K562 (cell line): ENCODE data around the gene AGT. TPM values are rescaled to one million over a fixed set of nuclear protein-coding genes. Genes with fewer than 3 reads are reported as not detected.
A peak's percentile ranks its signal among the peaks of the same experiment; 100 is the strongest.

ENCODE experiments used
- ATAC-seq: fragments of 200-7000 bp; cut with Tn5 transposase; 3 replicates; pipeline ENCODE4 v1.9.1; 2020; ENCODE audit warnings: moderate library complexity
- BruUV-seq: library from RNA; stranded (reverse); fragments of 400-500 nt; replicated peaks from 2 replicates; lab custom pipeline; 2021; lab: Mats Ljungman, UMichigan
- CTCF ChIA-PET: fragments of 300-600 bp; formaldehyde crosslinking; extraction: SDS; loops from one replicate; lab custom pipeline; 2021; ENCODE audit warnings: low intra/inter-chr PET ratio; lab: Yijun Ruan, JAX
- POLR2A ChIA-PET: fragments of 300-600, 350-650 bp; sonication (Branson Sonifier 250); formaldehyde crosslinking; extraction: SDS; loops from one replicate; lab custom pipeline; 2021; ENCODE audit warnings: antibody characterized with exemption, inconsistent platforms; lab: Yijun Ruan, JAX
- DNase-seq, 4 experiments: peaks; one replicate each; pipeline versions ENCODE4 v3.0.0 to v3.0.0-alpha.2; 2011 to 2018; ENCODE audit warnings: low spot score in 3 of 4, mixed read lengths in 3 of 4; ENCODE audit errors: extremely low read depth in 1 of 4
- FAIRE-seq: peaks from 2 replicates; lab custom pipeline; 2011; peaks lifted over from hg19 to GRCh38; lab: Jason Lieb, UNC
- H2AFZ ChIP-seq: 2 replicates; pipeline ENCODE4 v1.6.0; 2011; ENCODE audit warnings: low read depth, low read length, control low read depth, inconsistent platforms
- H3K27ac ChIP-seq: fragments of 200-600 bp; 3 replicates; pipeline ENCODE4 v1.8.0; 2011; ENCODE audit warnings: low read depth, mild to moderate bottlenecking, control low read depth, inconsistent platforms, low read length, moderate library complexity, mixed read lengths; ENCODE audit errors: extremely low read depth
- H3K27me3 ChIP-seq, 2 experiments: fragments of 300-600 bp in 1 of 2; 2 replicates in 1 of 2; 3 replicates in 1 of 2; pipeline versions ENCODE4 v1.6.0 to v1.8.0; 2011; ENCODE audit warnings: inconsistent platforms in 2 of 2, low read length in 2 of 2, mild to moderate bottlenecking in 1 of 2, mixed read lengths in 1 of 2, moderate library complexity in 1 of 2; ENCODE audit not compliant: control insufficient read depth in 2 of 2, insufficient read depth in 2 of 2
- H3K36me3 ChIP-seq: fragments of 300-600 bp; 3 replicates; pipeline ENCODE4 v1.8.0; 2011; ENCODE audit warnings: mild to moderate bottlenecking, low read length, inconsistent platforms; ENCODE audit not compliant: control insufficient read depth, insufficient read depth
- H3K4me1 ChIP-seq, 2 experiments: fragments of 200-600 bp in 1 of 2; replicated peaks in 1 of 2; 2 replicates in 1 of 2; 3 replicates in 1 of 2; pipeline versions ENCODE4 v1.5.1 to v1.8.0; 2011; ENCODE audit warnings: inconsistent platforms in 2 of 2, low read length in 2 of 2, mild to moderate bottlenecking in 1 of 2, mixed read lengths in 1 of 2, moderate library complexity in 1 of 2; ENCODE audit not compliant: control insufficient read depth in 2 of 2, insufficient read depth in 2 of 2
- H3K4me2 ChIP-seq: 2 replicates; pipeline ENCODE4 v1.6.1; 2011; ENCODE audit warnings: low read length, control low read depth, inconsistent platforms, mixed read lengths; ENCODE audit not compliant: insufficient read depth
- H3K4me3 ChIP-seq: fragments of 200-600 bp; sonication (generic), shearing (Covaris generic); 2 replicates; pipeline ENCODE4 v1.5.1; 2016; ENCODE audit warnings: control low read depth, inconsistent platforms
- H3K79me2 ChIP-seq: fragments of 200-600 bp; 3 replicates; pipeline ENCODE4 v1.8.0; 2011; ENCODE audit warnings: low read length, inconsistent platforms; ENCODE audit not compliant: control insufficient read depth, insufficient read depth
- H3K9ac ChIP-seq, 2 experiments: 2 replicates each; pipeline versions ENCODE4 v1.6.0 to v1.6.1; 2011; ENCODE audit warnings: low read depth in 2 of 2, low read length in 2 of 2, control low read depth in 1 of 2, inconsistent platforms in 1 of 2, mild to moderate bottlenecking in 1 of 2, mixed read lengths in 1 of 2; ENCODE audit not compliant: insufficient read depth in 1 of 2
- H3K9me1 ChIP-seq: one replicate; pipeline ENCODE4 v1.6.0; 2011; ENCODE audit warnings: inconsistent platforms, mild to moderate bottlenecking, low read length, moderate library complexity; ENCODE audit not compliant: control insufficient read depth, insufficient read depth
- H3K9me3 ChIP-seq: replicated peaks from 2 replicates; pipeline ENCODE4 v1.5.1; 2011; ENCODE audit warnings: low read depth, low read length, inconsistent platforms; ENCODE audit not compliant: control insufficient read depth, insufficient read depth
- H4K20me1 ChIP-seq: replicated peaks from 2 replicates; pipeline ENCODE4 v1.6.1; 2011; ENCODE audit warnings: low read length, inconsistent platforms, mixed read lengths; ENCODE audit not compliant: control insufficient read depth, insufficient read depth
- ATF6 ChIP-seq: sonication (generic); formaldehyde crosslinking; IDR thresholded peaks from 2 replicates; pipeline ENCODE4 v1.4.0; 2020; ENCODE audit warnings: mild to moderate bottlenecking, missing genetic modification reagents
- CLOCK ChIP-seq: fragments of 250-450 bp; sonication (Bioruptor Pico); IDR thresholded peaks from 2 replicates; pipeline ENCODE4 v1.4.0; 2020; ENCODE audit warnings: mild to moderate bottlenecking, moderate library complexity, borderline replicate concordance
- CREB3 ChIP-seq: fragments of 450-650 bp; conservative IDR thresholded peaks from 2 replicates; pipeline ENCODE4 v1.6.1; 2016; ENCODE audit warnings: missing genetic modification characterization, low read depth, mild to moderate bottlenecking, missing compliant biosample characterization, moderate library complexity
- E2F6 ChIP-seq, 2 experiments: IDR thresholded peaks; 2 replicates each; pipeline ENCODE4 v1.6.1; 2011; ENCODE audit warnings: borderline replicate concordance in 1 of 2, control low read depth in 1 of 2, low read depth in 1 of 2, low read length in 1 of 2, mild to moderate bottlenecking in 1 of 2, mixed read lengths in 1 of 2, moderate library complexity in 1 of 2; ENCODE audit not compliant: insufficient read depth in 1 of 2, insufficient read length in 1 of 2, poor library complexity in 1 of 2, severe bottlenecking in 1 of 2; ENCODE audit errors: extremely low read depth in 1 of 2
- NR2C2 ChIP-seq, 2 experiments: fragments of 200-800 bp in 1 of 2; sonication (Bioruptor generic) in 1 of 2; sonication (generic) in 1 of 2; formaldehyde crosslinking in 1 of 2; IDR thresholded peaks; 2 replicates each; pipeline versions ENCODE4 v1.6.1 to v1.8.0; 2016 to 2022; ENCODE audit warnings: mild to moderate bottlenecking in 1 of 2, missing compliant biosample characterization in 1 of 2, missing genetic modification characterization in 1 of 2, missing genetic modification reagents in 1 of 2
- POLR3A ChIP-seq: IDR thresholded peaks from 2 replicates; pipeline ENCODE4 v1.6.1; 2011; ENCODE audit warnings: borderline replicate concordance, mild to moderate bottlenecking, moderate library complexity; ENCODE audit not compliant: insufficient read length, insufficient read depth; ENCODE audit errors: extremely low read depth
- SNRNP70 ChIP-seq: fragments of 200-400 bp; formaldehyde crosslinking; optimal IDR thresholded peaks from 2 replicates; pipeline ENCODE3; 2017; ENCODE audit warnings: low read depth, low read length
- TCF7L2 ChIP-seq: fragments of 150-350 bp; IDR thresholded peaks from 2 replicates; pipeline ENCODE4 v1.6.1; 2016; ENCODE audit warnings: low read depth, mild to moderate bottlenecking, low read length, moderate library complexity
- U2AF1 ChIP-seq: fragments of 200-400 bp; formaldehyde crosslinking; optimal IDR thresholded peaks from 2 replicates; pipeline ENCODE3; 2017; ENCODE audit warnings: mild to moderate bottlenecking, low read depth, low read length, moderate library complexity
- XRCC4 ChIP-seq: IDR thresholded peaks from one replicate; pipeline ENCODE4 v1.6.1; 2011; ENCODE audit not compliant: insufficient read depth, insufficient read length; ENCODE audit errors: extremely low read depth
- ZBTB1 ChIP-seq: sonication (generic); formaldehyde crosslinking; IDR thresholded peaks from 2 replicates; pipeline ENCODE4 v1.8.1; 2023; ENCODE audit warnings: missing genetic modification reagents, low read depth, mild to moderate bottlenecking, borderline replicate concordance
- ZBTB7A ChIP-seq: IDR thresholded peaks from 2 replicates; pipeline ENCODE4 v1.6.1; 2011; ENCODE audit warnings: low read depth, mild to moderate bottlenecking, low read length, moderate library complexity, borderline replicate concordance; ENCODE audit not compliant: control insufficient read depth
- ZSCAN32 ChIP-seq: fragments of 450-650 bp; formaldehyde crosslinking; IDR thresholded peaks from 2 replicates; pipeline ENCODE4 v1.4.0; 2020; ENCODE audit warnings: mild to moderate bottlenecking, moderate library complexity
- WGBS: fragments of 100-300 bp; shearing (Covaris generic); methylation state at CpG from one replicate; pipeline ENCODE4 v1.1.6; 2016; ENCODE audit warnings: low coverage, mixed read lengths; ENCODE audit not compliant: insufficient coverage; ENCODE audit errors: missing lambda C conversion rate; 5-methylcytosine and 5-hydroxymethylcytosine counted together
- in situ Hi-C: fragments of 300-500 bp; cut with MboI; formaldehyde crosslinking; loops from 4 replicates; pipeline ENCODE4 v1.15.0; 2018; ENCODE audit warnings: inconsistent platforms, mixed read lengths
- intact Hi-C: fragments of 100-400 bp; cut with micrococcal nuclease; formaldehyde crosslinking; loops from 2 replicates; pipeline ENCODE4 v1.14.2; 2022
- polyA plus RNA-seq, 8 experiments: library from polyadenylated mRNA; depleted of rRNA in 4 of 8; stranded (reverse) in 5 of 8; unstranded in 3 of 8; fragments of >200 nt; fragmentation: Nextera tagmentation in 2 of 8; fragmentation: Illumina TruSeq in 1 of 8; extraction: Ambion mirVana in 2 of 8; extraction: Trizol in 1 of 8; gene quantifications; 2 replicates each; pipeline versions ENCODE4 v1.2.1 to v1.2.3, GENCODE V29; 2011 to 2014; ENCODE audit warnings: inconsistent platforms in 1 of 8, missing spikeins in 1 of 8
- total RNA-seq, 7 experiments: library from RNA; depleted of rRNA in 6 of 7; stranded (reverse); fragments of >200 nt in 6 of 7; fragmentation: Illumina TruSeq in 2 of 7; extraction: Trizol in 2 of 7; gene quantifications; 2 replicates each; pipeline versions ENCODE4 v1.2.1 to v1.2.3, GENCODE V29; 2011 to 2021; ENCODE audit warnings: low replicate concordance in 1 of 7

Gene AGT
- total and polyA plus RNA-seq, 9 of the 15 experiments (the other 6 are each of a cell fraction or from before 2014, with no cell fraction given): 0.40 TPM; not detected in 8

- H3K27ac ChIP-seq: no peak overlapping the region
- CTCF ChIA-PET: no interaction called here
- WGBS: 95% methylated on average over 9 of the region's 9 CpGs
- intact Hi-C loops: no loop called here
- no peaks in the 10 kb centered on the region for H3K27me3 ChIP-seq
- H3K79me2 ChIP-seq: no peaks in the 10 kb centered on the region
- no TSS peak for BruUV-seq
- FAIRE-seq: no peak
- H4K20me1 ChIP-seq: 0 out of 2 replicates have a peak, but pooled peaks cover 7% of the 10 kb centered on the region
- DNase-seq: no peak
- H3K4me3 ChIP-seq: no peak overlapping the region
- H3K4me1 ChIP-seq: no peaks in the 10 kb centered on the region; a peak in 1 of 5 replicates
- in situ Hi-C loops: no loop called here
- no peaks in the 10 kb centered on the region for H3K9me1 ChIP-seq
- POLR2A ChIA-PET: no interaction called here
- H3K9ac ChIP-seq: peak overlapping the region in 1 of 2 experiments; percentile 38; a peak in 1 of 4 replicates
- no peak overlapping the region for H2AFZ ChIP-seq
- ATAC-seq: no peak
- H3K36me3 ChIP-seq: peaks cover 75% of the 10 kb centered on the region
- H3K4me2 ChIP-seq: no peak overlapping the region
- no peaks in the 10 kb centered on the region for H3K9me3 ChIP-seq
- TF ChIP-seq TCF7L2: no peak
- TF ChIP-seq U2AF1: no peak
- TF ChIP-seq ZBTB7A: no peak
- no peak for TF ChIP-seq SNRNP70
- TF ChIP-seq NR2C2 (CRISPR knock-in tag; IDR thresholded peaks at IDR 0.05): no peak
- TF ChIP-seq NR2C2 (tag; IDR thresholded peaks at IDR 0.05): no peak
- TF ChIP-seq CREB3 (tag): no peak
- no peak for TF ChIP-seq ZSCAN32 (CRISPR knock-in tag)
- no peak for TF ChIP-seq E2F6 (IDR thresholded peaks at IDR 0.05; ENCODE audit: borderline replicate concordance in 1 of 2, extremely low read depth in 1 of 2, insufficient read depth in 1 of 2, insufficient read length in 1 of 2, low read depth in 1 of 2, low read length in 1 of 2, poor library complexity in 1 of 2, severe bottlenecking in 1 of 2)
- no peak for TF ChIP-seq POLR3A
- TF ChIP-seq XRCC4: no peak
- no peak for TF ChIP-seq ZBTB1 (CRISPR knock-in tag)
- no peak for TF ChIP-seq CLOCK (CRISPR knock-in tag)
- TF ChIP-seq ATF6 (CRISPR knock-in tag): no peak
Observed at GRCh38 chr1:230690101-230690500, 23.8 kb downstream of the AGT start.
